ENCODE results near the gene MT1G. TPM values are rescaled to one million over a fixed set of nuclear protein-coding genes. Genes with fewer than 3 reads are reported as not detected.

The MT1G gene
- total and polyA plus RNA-seq, 9 of the 15 experiments (the other 6 are each of a cell fraction or from before 2014, with no cell fraction given): 0.28 to 1.7 (median 0.69) TPM; not detected in 4

- 4% methylated on average over 3 of the region's 3 CpGs for WGBS (ENCODE audit: insufficient coverage, low coverage, missing lambda C conversion rate)
- no peak for FAIRE-seq
- TF ChIP-seq TBL1XR1 (IDR thresholded peaks at IDR 0.05; ENCODE audit: low read length in 2 of 2) (no peak), ETV5 (CRISPR knock-in tag; IDR thresholded peaks at IDR 0.05; ENCODE audit: low read depth) (no peak), DIDO1 (tag; IDR thresholded peaks at IDR 0.05; ENCODE audit: low read depth) (no peak), POLR3A (IDR thresholded peaks at IDR 0.05; ENCODE audit: borderline replicate concordance, extremely low read depth, insufficient read depth, insufficient read length) (no peak), ZNF121 (CRISPR knock-in tag; conservative IDR thresholded peaks at IDR 0.05) (no peak), ZNF311 (CRISPR knock-in tag; IDR thresholded peaks at IDR 0.05) (no peak), HES1 (IDR thresholded peaks at IDR 0.05; ENCODE audit: low read depth) (no peak), XRCC4 (IDR thresholded peaks at IDR 0.05; ENCODE audit: extremely low read depth, insufficient read depth, insufficient read length) (no peak), PATZ1 (CRISPR knock-in tag; IDR thresholded peaks at IDR 0.05; ENCODE audit: borderline replicate concordance) (no peak), NR1H2 (CRISPR knock-in tag; IDR thresholded peaks at IDR 0.05) (no peak), SP1 (CRISPR knock-in tag; IDR thresholded peaks at IDR 0.05) (no peak), TCF3 (CRISPR knock-in tag; IDR thresholded peaks at IDR 0.05) (no peak)
- TF ChIP-seq, protein P1, sequence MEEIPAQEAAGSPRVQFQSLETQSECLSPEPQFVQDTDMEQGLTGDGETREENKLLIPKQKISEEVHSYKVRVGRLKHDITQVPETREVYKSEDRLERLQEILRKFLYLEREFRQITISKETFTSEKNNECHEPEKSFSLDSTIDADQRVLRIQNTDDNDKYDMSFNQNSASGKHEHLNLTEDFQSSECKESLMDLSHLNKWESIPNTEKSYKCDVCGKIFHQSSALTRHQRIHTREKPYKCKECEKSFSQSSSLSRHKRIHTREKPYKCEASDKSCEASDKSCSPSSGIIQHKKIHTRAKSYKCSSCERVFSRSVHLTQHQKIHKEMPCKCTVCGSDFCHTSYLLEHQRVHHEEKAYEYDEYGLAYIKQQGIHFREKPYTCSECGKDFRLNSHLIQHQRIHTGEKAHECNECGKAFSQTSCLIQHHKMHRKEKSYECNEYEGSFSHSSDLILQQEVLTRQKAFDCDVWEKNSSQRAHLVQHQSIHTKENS (CRISPR knock-in tag; IDR thresholded peaks at IDR 0.05): no peak
- TF ChIP-seq, protein P2, sequence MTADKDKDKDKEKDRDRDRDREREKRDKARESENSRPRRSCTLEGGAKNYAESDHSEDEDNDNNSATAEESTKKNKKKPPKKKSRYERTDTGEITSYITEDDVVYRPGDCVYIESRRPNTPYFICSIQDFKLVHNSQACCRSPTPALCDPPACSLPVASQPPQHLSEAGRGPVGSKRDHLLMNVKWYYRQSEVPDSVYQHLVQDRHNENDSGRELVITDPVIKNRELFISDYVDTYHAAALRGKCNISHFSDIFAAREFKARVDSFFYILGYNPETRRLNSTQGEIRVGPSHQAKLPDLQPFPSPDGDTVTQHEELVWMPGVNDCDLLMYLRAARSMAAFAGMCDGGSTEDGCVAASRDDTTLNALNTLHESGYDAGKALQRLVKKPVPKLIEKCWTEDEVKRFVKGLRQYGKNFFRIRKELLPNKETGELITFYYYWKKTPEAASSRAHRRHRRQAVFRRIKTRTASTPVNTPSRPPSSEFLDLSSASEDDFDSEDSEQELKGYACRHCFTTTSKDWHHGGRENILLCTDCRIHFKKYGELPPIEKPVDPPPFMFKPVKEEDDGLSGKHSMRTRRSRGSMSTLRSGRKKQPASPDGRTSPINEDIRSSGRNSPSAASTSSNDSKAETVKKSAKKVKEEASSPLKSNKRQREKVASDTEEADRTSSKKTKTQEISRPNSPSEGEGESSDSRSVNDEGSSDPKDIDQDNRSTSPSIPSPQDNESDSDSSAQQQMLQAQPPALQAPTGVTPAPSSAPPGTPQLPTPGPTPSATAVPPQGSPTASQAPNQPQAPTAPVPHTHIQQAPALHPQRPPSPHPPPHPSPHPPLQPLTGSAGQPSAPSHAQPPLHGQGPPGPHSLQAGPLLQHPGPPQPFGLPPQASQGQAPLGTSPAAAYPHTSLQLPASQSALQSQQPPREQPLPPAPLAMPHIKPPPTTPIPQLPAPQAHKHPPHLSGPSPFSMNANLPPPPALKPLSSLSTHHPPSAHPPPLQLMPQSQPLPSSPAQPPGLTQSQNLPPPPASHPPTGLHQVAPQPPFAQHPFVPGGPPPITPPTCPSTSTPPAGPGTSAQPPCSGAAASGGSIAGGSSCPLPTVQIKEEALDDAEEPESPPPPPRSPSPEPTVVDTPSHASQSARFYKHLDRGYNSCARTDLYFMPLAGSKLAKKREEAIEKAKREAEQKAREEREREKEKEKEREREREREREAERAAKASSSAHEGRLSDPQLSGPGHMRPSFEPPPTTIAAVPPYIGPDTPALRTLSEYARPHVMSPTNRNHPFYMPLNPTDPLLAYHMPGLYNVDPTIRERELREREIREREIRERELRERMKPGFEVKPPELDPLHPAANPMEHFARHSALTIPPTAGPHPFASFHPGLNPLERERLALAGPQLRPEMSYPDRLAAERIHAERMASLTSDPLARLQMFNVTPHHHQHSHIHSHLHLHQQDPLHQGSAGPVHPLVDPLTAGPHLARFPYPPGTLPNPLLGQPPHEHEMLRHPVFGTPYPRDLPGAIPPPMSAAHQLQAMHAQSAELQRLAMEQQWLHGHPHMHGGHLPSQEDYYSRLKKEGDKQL (CRISPR knock-in tag; IDR thresholded peaks at IDR 0.05; ENCODE audit: borderline replicate concordance): no peak
These were observed 18.0 kb downstream of the MT1G start for GRCh38 chr16:56649820-56650219.

More at GRCh38 chr16:56649820-56650219, 18.0 kb downstream of the MT1G start:
- peaks cover 0 to 5% of the 10 kb centered on the region in 2 experiments; a peak in 1 of 5 replicates for H3K4me1 ChIP-seq (replicated peaks in 1 of 2; ENCODE audit: control insufficient read depth in 2 of 2, insufficient read depth in 2 of 2, low read length in 2 of 2)
- H3K9ac ChIP-seq (ENCODE audit: insufficient read depth in 1 of 2, low read depth in 2 of 2, low read length in 2 of 2): no peak overlapping the region
- no peaks in the 10 kb centered on the region for H3K9me1 ChIP-seq (ENCODE audit: control insufficient read depth, insufficient read depth, low read length)
- POLR2A ChIA-PET: no interaction called here
- no peak overlapping the region for H3K4me2 ChIP-seq (ENCODE audit: insufficient read depth, low read length)
- no peak overlapping the region for H3K4me3 ChIP-seq
- no peak overlapping the region for H2AFZ ChIP-seq (ENCODE audit: low read depth, low read length)
- peaks cover 30 to 63% of the 10 kb centered on the region in 2 experiments; a peak in 4 of 5 replicates for H3K27me3 ChIP-seq (ENCODE audit: control insufficient read depth in 2 of 2, insufficient read depth in 2 of 2, low read length in 2 of 2)
- H3K79me2 ChIP-seq (ENCODE audit: control insufficient read depth, insufficient read depth, low read length): no peaks in the 10 kb centered on the region
- BruUV-seq (replicated peaks): no TSS peak
- intact Hi-C loops (cut with micrococcal nuclease) (no loop called here), in situ Hi-C loops (cut with MboI) (no loop called here)
- H3K9me3 ChIP-seq (replicated peaks; ENCODE audit: control insufficient read depth, insufficient read depth, low read depth, low read length): no peaks in the 10 kb centered on the region
- no peaks in the 10 kb centered on the region; the same call in 1 of the 2 replicates for H4K20me1 ChIP-seq (replicated peaks; ENCODE audit: control insufficient read depth, insufficient read depth, low read length)
- H3K27ac ChIP-seq (ENCODE audit: extremely low read depth, low read depth, low read length): no peak overlapping the region
- ATAC-seq: no peak
- DNase-seq (ENCODE audit: extremely low read depth in 1 of 4, low spot score in 3 of 4): no peak
- no peaks in the 10 kb centered on the region for H3K36me3 ChIP-seq (ENCODE audit: control insufficient read depth, insufficient read depth, low read length)
- CTCF ChIA-PET (ENCODE audit: low intra/inter-chr PET ratio): no interaction called here

Measured in K562 (cell line).